ENCODE results near the gene MLXIP. TPM values are rescaled to one million over a fixed set of nuclear protein-coding genes. Genes with fewer than 3 reads are reported as not detected.

Gene MLXIP
- total and polyA plus RNA-seq, 2 of the 13 experiments (the other 11 are each of a cell fraction or from before 2014, with no cell fraction given) = 5.3 to 6.7 TPM

DNA sequence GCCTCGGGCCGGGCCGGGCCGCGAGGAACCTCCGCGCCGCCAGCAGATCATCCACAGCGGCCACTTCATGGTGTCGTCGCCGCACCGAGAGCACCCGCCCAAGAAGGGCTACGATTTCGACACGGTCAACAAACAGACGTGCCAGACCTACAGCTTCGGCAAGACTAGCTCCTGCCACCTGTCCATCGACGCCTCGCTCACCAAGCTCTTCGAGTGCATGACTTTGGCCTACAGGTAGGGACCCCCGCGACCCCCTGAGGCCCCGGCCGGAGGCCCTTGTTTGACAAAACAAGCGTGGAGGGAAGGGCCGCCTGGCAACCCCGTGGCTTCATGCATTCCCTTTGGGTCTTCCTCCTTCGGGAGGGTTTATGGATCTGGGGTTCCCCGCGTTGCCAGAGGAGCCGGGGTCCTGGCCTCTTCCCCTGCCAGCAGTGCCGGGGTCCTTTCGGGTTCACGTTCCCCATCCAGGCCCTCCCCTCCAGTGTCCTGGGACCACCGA, 526 bp downstream of the MLXIP start (continued):
- TF ChIP-seq, protein P1, sequence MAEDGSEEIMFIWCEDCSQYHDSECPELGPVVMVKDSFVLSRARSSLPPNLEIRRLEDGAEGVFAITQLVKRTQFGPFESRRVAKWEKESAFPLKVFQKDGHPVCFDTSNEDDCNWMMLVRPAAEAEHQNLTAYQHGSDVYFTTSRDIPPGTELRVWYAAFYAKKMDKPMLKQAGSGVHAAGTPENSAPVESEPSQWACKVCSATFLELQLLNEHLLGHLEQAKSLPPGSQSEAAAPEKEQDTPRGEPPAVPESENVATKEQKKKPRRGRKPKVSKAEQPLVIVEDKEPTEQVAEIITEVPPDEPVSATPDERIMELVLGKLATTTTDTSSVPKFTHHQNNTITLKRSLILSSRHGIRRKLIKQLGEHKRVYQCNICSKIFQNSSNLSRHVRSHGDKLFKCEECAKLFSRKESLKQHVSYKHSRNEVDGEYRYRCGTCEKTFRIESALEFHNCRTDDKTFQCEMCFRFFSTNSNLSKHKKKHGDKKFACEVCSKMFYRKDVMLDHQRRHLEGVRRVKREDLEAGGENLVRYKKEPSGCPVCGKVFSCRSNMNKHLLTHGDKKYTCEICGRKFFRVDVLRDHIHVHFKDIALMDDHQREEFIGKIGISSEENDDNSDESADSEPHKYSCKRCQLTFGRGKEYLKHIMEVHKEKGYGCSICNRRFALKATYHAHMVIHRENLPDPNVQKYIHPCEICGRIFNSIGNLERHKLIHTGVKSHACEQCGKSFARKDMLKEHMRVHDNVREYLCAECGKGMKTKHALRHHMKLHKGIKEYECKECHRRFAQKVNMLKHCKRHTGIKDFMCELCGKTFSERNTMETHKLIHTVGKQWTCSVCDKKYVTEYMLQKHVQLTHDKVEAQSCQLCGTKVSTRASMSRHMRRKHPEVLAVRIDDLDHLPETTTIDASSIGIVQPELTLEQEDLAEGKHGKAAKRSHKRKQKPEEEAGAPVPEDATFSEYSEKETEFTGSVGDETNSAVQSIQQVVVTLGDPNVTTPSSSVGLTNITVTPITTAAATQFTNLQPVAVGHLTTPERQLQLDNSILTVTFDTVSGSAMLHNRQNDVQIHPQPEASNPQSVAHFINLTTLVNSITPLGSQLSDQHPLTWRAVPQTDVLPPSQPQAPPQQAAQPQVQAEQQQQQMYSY (CRISPR knock-in tag; IDR thresholded peaks at IDR 0.05) = peak; percentile 68; the same call in 1 of the 2 replicates
- TF ChIP-seq, protein P2, sequence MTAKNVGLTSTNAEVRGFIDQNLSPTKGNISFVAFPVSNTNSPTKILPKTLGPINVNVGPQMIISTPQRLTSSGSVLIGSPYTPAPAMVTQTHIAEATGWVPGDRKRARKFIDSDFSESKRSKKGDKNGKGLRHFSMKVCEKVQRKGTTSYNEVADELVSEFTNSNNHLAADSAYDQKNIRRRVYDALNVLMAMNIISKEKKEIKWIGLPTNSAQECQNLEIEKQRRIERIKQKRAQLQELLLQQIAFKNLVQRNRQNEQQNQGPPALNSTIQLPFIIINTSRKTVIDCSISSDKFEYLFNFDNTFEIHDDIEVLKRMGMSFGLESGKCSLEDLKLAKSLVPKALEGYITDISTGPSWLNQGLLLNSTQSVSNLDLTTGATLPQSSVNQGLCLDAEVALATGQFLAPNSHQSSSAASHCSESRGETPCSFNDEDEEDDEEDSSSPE (CRISPR knock-in tag; IDR thresholded peaks at IDR 0.05) = peak; percentile 88
- TF ChIP-seq, protein P3, sequence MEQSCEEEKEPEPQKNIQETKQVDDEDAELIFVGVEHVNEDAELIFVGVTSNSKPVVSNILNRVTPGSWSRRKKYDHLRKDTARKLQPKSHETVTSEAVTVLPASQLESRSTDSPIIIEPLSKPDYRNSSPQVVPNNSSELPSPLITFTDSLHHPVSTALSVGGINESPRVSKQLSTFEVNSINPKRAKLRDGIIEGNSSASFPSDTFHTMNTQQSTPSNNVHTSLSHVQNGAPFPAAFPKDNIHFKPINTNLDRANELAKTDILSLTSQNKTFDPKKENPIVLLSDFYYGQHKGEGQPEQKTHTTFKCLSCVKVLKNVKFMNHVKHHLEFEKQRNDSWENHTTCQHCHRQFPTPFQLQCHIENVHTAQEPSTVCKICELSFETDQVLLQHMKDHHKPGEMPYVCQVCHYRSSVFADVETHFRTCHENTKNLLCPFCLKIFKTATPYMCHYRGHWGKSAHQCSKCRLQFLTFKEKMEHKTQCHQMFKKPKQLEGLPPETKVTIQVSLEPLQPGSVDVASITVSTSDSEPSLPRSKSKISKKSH (CRISPR knock-in tag; IDR thresholded peaks at IDR 0.05; ENCODE audit: borderline replicate concordance) = peak; percentile 79; the same call in 1 of the 2 replicates
- TF ChIP-seq MZF1 (CRISPR knock-in tag; IDR thresholded peaks at IDR 0.05; ENCODE audit: borderline replicate concordance) (no peak), ZFYVE20 (CRISPR knock-in tag; IDR thresholded peaks at IDR 0.05; ENCODE audit: borderline replicate concordance, low read depth) (peak; percentile 89), BORCS8-MEF2B (CRISPR knock-in tag; IDR thresholded peaks at IDR 0.05) (peak; percentile 68; the same call in 1 of the 2 replicates), RXRA (CRISPR knock-in tag; IDR thresholded peaks at IDR 0.05) (peak; percentile 37; the same call in 1 of the 2 replicates), RARA (CRISPR knock-in tag; IDR thresholded peaks at IDR 0.05) (peak; percentile 51), ADNP (CRISPR knock-in tag; IDR thresholded peaks at IDR 0.05) (no peak), ZNF136 (CRISPR knock-in tag; IDR thresholded peaks at IDR 0.05; ENCODE audit: low read depth) (no peak), STAG1 (CRISPR knock-in tag; IDR thresholded peaks at IDR 0.05) (no peak), ZIK1 (CRISPR knock-in tag; IDR thresholded peaks at IDR 0.05; ENCODE audit: borderline replicate concordance, low read depth) (peak; percentile 77; the same call in 1 of the 2 replicates), HCFC1 (IDR thresholded peaks at IDR 0.05; ENCODE audit: low read depth, low read length) (no peak), TEAD2 (CRISPR knock-in tag; IDR thresholded peaks at IDR 0.05) (0 out of 2 replicates have a peak, but pooled peaks have one; percentile 70), ZBTB7B (CRISPR knock-in tag; IDR thresholded peaks at IDR 0.05) (peak; percentile 73), ELF3 (CRISPR knock-in tag; IDR thresholded peaks at IDR 0.05) (peak; percentile 61; the same call in 1 of the 2 replicates), ZNF780A (CRISPR knock-in tag; IDR thresholded peaks at IDR 0.05) (peak; percentile 90), ZNF737 (CRISPR knock-in tag; IDR thresholded peaks at IDR 0.05; ENCODE audit: borderline replicate concordance) (peak; percentile 53; the same call in 1 of the 2 replicates), RFXAP (CRISPR knock-in tag; IDR thresholded peaks at IDR 0.05; ENCODE audit: borderline replicate concordance) (no peak), ZNF777 (CRISPR knock-in tag; IDR thresholded peaks at IDR 0.05) (peak; percentile 73)
- TF ChIP-seq, protein P4, sequence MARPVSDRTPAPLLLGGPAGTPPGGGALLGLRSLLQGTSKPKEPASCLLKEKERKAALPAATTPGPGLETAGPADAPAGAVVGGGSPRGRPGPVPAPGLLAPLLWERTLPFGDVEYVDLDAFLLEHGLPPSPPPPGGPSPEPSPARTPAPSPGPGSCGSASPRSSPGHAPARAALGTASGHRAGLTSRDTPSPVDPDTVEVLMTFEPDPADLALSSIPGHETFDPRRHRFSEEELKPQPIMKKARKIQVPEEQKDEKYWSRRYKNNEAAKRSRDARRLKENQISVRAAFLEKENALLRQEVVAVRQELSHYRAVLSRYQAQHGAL (CRISPR knock-in tag; IDR thresholded peaks at IDR 0.05; ENCODE audit: not compliant biosample characterization) = no peak
- TF ChIP-seq, protein P5, sequence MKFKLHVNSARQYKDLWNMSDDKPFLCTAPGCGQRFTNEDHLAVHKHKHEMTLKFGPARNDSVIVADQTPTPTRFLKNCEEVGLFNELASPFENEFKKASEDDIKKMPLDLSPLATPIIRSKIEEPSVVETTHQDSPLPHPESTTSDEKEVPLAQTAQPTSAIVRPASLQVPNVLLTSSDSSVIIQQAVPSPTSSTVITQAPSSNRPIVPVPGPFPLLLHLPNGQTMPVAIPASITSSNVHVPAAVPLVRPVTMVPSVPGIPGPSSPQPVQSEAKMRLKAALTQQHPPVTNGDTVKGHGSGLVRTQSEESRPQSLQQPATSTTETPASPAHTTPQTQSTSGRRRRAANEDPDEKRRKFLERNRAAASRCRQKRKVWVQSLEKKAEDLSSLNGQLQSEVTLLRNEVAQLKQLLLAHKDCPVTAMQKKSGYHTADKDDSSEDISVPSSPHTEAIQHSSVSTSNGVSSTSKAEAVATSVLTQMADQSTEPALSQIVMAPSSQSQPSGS (CRISPR knock-in tag; IDR thresholded peaks at IDR 0.05) = peak; percentile 35; the same call in 1 of the 2 replicates
